HG03521 (cell line): ENCODE data around the gene NAGPA.

Source experiments
- ATAC-seq: cut with Tn5 transposase; IDR thresholded peaks from one replicate; pipeline ENCODE4 v1.9.1; 2021; ENCODE audit warnings: mild to moderate bottlenecking, moderate library complexity; ENCODE audit not compliant: unreplicated experiment

The NAGPA gene

DNA sequence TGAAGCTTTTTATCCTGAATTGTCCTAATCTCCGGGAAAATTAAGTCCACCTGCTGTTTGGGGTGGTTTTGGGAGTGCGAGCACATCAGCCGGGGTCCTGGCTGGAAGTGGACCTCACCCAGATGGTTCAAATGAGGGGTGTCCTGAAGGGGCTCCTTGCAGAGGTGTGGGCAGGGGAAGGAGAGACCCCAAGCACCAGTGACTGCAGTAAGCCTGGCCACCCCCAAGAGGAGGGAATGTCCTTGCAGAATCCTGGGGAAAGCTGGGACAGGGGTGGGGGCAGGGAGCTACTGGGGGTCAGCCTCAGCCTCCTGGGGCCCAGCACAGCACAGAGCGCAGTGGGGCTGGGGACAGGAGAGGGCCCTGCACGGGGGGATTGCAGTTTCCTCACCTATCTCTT, 29.4 kb downstream of the NAGPA start:
- no peak for ATAC-seq

DNA sequence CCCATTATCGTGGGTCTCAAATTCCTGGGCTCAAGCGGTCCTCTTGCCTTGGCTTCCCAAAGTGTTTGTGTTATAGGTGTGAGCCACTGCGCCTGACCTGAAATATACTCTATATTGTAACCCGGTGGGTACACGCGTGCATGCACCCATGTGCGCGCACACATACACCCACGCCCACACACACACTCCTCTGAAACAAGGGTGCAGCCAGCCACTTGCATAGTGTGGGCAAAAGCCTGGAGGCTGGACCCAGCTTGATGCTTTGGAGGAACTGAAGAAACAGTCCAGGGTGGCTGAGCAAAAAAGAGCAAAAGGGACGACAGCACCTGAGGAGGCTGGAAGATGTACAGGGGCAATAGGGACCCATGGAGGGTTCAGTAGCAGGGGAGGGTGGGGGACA, 29.9 kb downstream of the NAGPA start:
- ATAC-seq: no peak

DNA sequence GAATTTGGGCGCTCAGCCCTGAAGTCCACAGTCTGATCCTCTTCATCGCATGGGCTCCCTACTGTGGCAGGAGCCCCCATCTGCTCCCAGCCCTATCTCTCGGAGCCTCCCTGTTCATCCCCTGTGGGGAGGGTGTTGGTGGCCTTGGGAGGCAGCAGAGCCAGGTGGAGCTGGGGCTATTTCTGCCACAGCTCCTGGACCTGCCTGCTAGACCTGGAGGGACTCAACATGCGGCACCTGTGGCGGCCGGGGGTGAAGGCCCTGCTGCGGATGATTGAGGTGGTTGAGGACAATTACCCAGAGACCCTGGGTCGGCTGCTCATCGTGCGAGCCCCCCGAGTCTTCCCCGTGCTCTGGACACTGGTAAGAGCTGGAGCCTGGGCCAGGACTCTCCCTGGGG, 30.5 kb downstream of the NAGPA start:
- no peak for ATAC-seq

DNA sequence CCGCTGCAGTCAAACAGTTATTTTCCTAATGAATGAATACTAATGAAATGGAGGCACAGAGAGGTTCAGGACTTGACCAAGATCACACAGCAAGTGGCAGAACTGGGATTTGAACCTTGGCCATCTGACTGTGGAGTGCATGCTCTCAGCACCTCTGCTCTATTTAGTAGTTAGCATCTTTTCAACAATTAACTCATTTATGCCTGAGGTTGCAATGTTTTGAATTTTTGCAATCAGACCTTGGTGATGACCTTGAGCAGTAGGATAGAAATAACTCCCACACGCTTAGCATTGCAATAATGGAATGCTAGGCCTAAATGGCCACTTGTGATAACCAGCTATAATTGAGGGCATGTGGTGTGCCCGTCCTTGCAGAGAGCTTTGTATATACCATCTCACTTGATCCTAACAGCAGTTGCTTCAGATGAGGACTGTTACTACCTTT, 31.0 kb downstream of the NAGPA start:
- no peak for ATAC-seq

DNA sequence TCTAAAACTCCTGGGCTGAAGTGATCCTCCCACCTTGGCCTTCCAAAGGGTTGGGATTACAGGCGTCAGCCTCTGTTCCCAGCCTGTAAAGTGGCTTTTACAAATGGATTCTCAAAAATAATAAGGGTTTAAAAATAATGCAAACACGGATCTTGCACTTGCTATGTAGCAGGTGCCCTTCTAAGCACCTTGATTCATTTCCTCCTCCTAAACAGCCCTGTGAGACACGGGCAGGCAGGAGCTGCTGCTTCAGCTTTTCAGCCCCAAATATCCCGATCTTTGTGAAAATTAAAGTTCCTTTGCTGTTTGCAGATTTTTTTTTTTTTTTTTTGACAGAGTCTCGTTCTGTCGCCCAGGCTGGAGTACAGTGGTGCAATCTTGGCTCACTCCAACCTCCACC, 31.7 kb downstream of the NAGPA start:
- no peak for ATAC-seq

DNA sequence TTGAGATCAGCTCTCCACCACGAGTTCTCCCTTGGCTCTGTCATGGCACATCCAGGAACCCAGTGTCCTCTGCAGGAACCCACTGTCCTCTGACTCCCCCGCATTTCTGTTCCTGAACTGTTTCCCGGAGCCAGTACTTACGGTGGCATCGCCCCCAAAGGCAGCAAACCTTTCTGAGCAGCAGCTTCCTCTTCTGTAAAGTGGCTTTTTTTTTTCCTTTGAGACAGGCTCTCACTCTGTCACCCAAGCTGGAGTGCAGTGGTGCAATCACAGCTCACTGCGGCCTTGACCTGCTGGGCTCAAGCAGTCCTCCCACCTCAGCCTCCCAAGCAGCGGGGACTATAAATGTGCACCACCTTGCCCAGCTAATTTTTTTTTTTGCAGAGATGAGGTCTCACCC, 32.2 kb downstream of the NAGPA start:
- ATAC-seq: no peak

DNA sequence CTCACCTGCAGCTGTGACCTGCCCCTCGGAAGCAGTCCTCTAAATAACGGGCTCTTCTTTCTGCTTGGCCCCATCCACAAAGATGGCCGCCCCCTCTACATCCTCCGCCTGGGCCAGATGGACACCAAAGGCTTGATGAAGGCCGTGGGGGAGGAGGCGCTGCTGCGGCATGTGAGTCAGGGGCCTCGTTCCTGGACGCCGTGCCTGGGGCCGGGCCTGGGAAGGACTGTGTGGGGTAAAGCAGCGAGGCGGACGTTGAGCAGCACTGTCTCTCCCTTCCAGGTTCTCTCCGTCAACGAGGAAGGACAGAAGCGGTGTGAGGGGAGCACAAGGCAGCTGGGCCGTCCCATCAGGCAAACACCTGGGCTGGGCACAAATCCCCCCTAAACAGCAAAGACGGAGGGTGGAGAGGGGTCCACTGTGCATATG, 33.1 kb downstream of the NAGPA start:
- ATAC-seq: no peak

DNA sequence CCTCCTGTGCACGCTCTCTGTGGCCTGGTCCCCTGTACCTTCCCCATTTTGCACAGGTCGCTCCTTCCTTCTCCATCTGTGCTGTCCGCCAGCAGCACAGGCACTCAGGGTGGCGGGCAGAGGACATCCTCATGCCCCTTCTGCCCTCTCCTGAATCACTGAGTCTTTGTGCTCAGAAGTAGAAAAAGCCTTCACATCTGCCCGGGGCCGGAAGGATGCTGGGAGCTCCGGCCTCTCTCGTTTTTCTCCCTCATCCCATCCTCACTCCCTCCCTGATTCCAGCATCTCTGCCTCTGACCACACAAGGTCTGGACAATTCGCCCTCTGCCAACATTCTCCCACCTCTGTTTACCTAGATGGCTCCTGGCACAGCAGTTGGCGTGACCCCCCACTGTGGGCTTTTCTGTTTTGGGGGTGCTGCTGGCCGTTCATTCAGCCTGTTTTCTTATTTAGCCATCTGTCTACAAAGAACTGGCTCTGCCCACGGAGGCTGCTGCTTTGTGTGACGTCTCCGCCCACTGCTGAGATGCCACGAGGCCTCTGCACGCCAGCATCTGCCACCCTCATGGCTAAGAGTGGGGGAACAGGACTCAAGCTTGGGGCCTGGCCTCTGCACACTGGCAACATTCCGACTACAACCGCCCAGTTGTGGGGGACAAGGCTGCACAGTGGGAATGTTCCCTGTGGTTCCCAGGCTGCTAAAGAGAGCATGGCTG, 38.9 kb downstream of the NAGPA start:
- ATAC-seq: no peak

DNA sequence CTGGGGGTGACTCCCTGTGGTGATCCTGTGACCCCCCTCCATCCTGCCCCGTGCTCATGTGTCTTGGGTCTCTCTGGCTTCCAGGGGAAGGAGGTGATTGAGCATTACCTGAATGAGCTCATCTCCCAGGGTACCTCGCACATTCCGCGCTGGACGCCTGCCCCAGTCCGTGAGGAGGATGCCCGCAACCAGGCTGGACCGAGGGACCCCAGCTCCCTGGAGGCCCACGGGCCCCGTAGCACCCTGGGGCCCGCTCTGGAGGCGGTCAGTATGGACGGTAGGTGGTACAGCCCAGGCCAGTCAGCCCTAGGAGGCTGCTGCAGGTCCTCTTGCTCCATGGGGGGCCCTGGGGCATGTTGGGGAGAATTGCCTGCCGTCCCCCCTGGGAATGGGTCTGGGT, 42.0 kb downstream of the NAGPA start:
- no peak for ATAC-seq

DNA sequence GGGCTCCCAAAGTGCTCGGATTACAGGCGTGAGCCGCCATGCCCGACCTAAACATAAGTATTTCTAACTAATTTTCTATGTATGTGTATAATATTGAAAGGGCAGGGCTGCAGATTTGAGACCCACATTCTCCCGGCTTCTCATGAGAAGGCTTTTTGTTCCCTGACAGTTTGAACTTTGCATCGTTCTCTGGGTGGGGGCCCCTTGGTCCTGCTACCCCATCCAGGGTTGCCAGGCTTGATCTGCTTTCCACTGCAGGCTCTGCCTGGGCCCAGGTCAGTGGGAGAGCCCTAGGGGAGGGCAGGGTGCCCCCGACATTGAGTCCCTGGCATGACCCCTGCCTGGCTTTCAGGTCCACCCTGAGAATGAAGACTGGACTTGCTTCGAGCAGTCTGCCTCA, 43.3 kb downstream of the NAGPA start:
- no peak for ATAC-seq

DNA sequence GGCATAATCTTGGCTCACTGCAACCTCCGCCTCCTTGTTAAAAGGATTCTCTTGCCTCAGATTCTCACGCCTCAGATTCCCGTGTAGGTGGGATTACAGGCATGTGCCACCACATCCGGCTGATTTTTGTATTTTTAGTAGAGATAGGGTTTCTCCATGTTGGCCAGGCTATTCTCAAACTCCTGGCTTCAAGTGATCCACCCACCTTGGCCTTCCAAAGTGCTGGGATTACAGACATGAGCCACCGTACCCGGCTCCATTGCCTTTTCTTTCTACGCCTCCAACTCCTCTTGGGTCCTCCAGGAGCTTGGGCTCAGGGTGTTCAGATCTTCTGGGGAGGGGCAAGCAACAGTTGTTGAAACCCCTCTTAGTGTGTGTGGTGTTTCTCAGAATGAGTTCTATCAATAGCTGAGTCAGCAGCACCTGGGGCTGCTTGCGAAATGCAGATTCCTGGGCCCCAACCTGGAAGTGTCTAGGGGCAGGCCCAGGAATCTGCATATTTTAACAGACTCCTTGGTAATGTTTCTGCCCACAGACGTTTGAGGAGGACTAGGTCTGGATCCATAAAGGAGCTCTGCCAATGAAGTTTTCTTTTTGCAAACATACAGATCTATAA, 44.2 kb downstream of the NAGPA start:
- no peak for ATAC-seq

DNA sequence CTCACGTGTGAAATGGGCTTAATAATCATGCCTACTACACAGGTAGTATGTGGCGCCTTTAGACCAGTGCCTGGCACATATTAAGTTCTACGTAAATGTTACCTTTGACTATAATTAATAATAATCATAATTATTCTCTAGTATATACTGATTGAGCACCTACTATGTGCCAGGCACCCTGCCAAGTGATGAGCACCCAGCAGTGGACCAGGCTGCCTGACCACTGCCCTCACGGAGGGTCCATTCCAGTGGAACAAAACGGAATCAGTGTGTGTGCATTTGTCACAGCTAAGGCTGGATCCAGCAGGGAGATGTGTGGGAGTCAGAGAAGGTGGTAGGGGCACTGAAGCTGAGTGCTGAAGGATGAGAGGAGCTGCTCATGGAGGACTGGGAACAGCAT, 45.1 kb downstream of the NAGPA start:
- no peak for ATAC-seq

DNA sequence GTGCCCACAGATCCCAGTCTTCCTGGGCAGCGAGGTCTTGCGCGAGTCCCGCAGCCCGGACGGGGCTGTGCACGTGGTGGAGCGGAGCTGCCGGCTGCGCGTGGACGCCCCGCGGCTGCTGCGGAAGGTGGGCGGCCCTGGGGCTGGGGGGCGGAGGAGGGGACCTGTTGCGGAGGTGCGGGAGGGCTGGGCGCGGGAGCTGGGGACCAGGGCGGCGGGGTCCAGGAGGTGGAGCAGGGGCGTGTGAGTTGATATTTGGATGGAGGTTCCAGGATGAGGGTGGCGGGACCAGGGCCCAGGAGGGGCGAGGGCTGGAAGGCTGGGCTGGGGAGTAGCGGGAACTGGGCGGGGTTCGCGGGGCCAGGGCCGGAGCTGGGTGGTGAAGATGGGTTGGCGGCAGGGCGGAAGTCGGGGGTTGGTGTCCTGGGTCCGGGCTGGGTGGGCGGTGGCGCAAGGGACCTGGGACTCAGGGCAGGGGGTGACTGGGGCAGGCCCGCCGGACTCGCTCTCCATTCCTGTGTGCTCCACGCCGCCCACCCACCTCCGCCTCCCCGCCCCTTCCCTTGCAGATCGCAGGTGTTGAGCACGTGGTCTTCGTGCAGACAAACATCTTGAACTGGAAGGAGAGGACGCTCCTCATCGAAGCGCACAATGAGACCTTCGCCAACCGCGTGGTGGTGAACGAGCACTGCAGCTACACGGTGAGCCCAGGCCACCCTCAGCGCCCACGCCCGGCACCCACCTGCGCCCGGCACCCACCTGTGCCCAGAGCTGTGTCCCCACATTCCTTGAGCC, 46.0 kb downstream of the NAGPA start:
- no peak for ATAC-seq

DNA sequence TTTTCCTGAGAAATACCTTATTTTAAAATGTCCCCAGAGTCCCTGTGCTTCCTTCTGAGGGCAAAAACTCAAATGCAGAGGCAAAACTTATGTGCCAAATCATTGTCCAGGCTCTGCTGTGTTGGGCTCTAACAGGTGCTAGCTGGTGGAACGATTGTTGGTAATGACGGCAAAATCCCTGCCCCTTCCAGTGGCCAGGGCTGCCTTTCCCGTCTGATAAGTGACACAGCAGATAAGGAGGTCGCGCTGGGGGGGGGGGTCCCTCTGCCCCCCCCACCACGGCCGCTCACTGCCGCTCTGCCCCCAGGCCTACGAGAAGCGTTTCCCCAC, 46.5 kb downstream of the NAGPA start:
- ATAC-seq: no peak

DNA sequence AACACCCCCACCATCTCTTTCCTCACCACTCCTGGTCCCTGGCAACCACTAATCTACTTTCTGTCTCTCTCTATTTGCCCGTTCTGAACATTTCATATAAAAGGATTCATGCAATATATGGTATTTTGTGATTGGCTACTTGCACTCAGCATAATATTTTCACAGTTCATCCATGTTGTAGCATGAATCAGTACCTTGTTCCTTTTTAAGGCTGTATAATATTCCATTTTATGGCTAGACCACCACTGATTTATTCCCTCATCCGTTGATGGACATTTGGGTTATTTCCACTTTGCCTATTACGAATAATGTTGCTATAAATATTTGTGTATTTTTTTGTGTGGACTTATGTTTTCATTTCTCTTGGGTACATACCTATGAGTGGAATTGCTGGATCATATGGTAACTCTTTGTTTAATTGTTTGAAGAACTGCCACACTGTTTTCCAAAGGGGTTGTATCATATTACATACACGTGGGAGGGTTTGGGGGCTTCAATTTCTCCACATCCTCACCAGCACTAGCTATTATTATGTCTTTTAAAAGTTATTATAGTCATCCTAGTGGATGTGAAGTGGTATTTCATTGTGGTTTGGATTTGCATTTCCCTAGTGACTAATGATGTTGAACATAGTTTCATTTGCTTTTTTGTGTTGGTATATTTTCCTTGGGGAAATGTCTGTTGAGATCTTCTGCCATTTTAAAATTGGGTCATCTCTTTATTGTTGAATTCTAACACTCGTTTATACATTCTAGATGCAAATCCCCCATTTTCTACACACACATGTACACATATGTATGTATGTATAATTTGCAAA, 49.4 kb downstream of the NAGPA start:
- no peak for ATAC-seq

DNA sequence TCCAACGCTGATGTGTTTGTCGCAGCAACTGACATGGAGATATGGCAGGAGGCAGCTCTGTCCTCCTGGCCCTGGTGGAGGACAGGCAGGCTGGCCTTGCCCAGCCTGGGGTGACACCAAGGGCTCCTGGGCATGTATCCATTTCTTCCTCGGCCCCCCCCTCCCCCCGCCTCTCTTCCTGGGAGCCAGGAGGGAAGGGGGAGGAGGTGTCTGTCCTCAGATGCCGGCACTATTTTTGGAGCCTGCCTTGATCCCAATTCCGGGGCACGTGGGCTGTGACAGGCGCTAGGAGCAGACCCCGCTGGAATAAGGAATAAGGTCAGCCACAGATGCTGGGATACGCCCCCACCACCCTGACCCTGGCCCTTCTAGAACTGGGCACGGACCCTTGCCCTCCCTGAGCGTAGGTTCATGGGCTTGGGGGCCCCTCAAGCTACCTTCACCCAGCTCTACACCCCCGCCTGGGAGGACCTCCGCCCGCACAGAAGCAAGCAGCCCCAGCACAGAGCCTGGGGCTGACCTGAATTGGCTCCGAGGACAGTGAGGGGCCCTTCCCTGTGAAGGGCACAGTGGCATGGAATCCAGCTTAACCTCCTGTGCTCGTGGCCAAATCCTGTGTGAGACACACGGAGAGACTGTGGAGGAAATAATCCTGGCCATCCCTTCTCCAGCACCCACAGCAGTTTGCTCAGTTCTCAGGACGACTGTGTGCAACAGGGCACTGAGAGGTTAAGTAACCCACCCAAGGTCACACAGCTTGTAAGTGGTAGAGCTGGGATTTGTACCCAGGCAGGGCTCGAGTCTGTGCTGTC, 51.5 kb downstream of the NAGPA start:
- no peak for ATAC-seq

DNA sequence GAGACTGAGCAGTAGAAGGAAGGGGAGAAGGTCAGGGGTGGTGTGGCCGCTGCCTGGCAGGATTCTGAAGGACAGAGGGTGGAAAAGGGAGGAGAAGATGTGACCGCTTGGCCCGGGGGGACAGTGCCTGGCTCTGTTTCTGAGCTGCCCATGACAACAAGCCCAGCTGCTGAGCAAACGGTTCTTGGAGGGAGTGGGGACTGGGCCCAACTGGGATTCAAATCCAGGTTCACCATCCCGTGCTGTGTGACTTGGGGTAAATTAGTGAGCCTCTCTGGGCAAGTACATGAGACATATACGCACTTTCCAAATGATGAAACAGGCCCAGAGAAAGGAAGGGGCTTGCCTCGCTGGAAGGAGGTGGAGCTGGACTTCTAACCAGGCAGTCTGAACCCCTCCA, 52.3 kb downstream of the NAGPA start:
- no peak for ATAC-seq

DNA sequence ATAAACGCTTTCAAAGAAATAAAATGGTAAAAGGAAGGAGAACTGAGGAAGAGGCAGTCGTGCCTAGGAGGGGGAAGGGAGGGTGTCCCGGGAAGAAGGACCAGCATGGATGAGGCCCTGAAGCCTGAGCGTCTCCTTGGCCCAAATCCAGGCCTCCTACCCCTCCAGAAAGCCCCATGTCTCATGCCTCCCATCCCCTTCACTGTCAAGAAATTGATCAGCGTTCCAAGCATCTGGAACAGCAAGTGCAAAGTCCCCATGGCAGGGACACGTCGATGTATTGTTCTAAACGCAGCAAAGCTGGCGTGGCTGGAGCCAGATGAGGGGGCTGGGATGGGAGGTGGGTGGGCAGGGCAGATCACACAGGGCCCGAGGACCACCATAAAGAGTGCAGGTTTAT, 53.0 kb downstream of the NAGPA start:
- ATAC-seq: no peak

DNA sequence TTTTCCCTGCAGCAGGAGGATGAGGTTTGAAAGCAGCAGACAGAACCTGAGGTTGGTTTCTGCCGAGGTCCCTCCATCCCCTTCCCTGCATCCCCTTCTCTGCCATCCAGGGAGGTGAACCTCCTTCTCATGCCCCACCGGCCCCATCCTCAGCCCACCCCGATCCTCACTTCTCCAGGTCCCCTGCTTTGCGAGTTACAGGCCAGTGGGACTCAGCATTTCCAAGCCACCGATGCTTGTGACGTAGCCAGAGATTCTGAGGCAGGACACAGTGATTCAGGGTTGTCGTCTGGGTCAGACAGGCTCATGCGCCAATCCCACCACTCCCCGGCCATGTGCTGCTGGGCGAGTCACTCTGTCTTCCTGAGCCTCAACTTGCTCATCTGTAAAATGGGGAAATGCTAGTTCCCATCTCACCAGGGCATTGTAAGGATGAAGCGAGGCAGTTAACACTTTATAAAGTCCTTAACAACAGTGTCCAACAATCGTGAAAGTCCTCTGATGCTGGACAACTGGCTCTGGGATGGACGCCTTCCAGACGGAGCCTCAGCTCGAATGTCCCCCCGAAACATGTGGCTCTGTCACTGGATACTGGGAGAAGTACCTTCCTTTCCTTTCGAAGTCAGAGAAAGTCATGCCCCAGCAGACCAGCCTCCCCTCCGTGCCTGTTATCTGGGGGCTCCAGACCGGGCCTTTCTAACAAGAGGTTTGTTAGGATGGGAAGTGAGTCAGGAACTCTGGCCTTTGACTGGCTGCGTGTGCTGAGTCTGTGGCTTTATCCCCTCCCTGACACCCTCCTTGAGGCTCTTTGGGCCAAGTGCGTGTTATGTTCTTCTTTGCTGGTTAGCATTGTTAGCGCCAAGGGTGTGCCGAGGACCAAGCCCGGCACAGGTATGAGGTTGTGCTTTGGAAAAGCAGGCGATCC, 53.7 kb downstream of the NAGPA start:
- no peak for ATAC-seq
